Activated naive CD8-positive, alpha-beta T cell treated with anti-CD3 and anti-CD28 coated beads, Interleukin-2, amount 10 ng/mL, durations not matched to agents 7 days and 5 days (primary cell): ENCODE results near the gene ANKRA2. TPM values are rescaled to one million over a fixed set of nuclear protein-coding genes. Genes with fewer than 3 reads are reported as not detected.

Source experiments
- ATAC-seq: fragments of 150-1000 bp; cut with Tn5 transposase; one replicate; pipeline ENCODE4 v1.10.0; 2021; ENCODE audit warnings: low read depth, moderate library complexity
- POLR2A ChIA-PET: fragments of 350-600 bp; sonication (Branson Sonifier 250); formaldehyde crosslinking; loops from one replicate; lab custom pipeline; 2021; ENCODE audit warnings: antibody characterized with exemption; lab: Charles Lee
- DNase-seq: peaks from one replicate; pipeline ENCODE4 v3.0.0; 2021
- H3K27ac Mint-ChIP-seq: one replicate; pipeline ENCODE4 v1.8.0; 2022; ENCODE audit warnings: mild to moderate bottlenecking, mixed read lengths
- H3K27me3 Mint-ChIP-seq: one replicate; pipeline ENCODE4 v1.8.0; 2022; ENCODE audit warnings: mild to moderate bottlenecking, moderate library complexity, mixed read lengths
- H3K36me3 Mint-ChIP-seq: one replicate; pipeline ENCODE4 v1.8.0; 2021; ENCODE audit warnings: mild to moderate bottlenecking, mixed read lengths
- H3K4me1 Mint-ChIP-seq: one replicate; pipeline ENCODE4 v1.8.0; 2021; ENCODE audit warnings: mixed read lengths
- H3K4me3 Mint-ChIP-seq: one replicate; pipeline ENCODE4 v1.8.0; 2022; ENCODE audit warnings: mild to moderate bottlenecking, moderate library complexity, mixed read lengths
- H3K9me3 Mint-ChIP-seq: one replicate; pipeline ENCODE4 v1.8.0; 2021; ENCODE audit warnings: mixed read lengths
- total RNA-seq, 2 experiments: library from RNA; stranded (reverse); gene quantifications; one replicate each; pipeline ENCODE4 v1.2.3, GENCODE V29; 2021

ANKRA2 gene
- total RNA-seq, 2 experiments from 2014 or later, result 32.9 to 33.0 TPM

DNA sequence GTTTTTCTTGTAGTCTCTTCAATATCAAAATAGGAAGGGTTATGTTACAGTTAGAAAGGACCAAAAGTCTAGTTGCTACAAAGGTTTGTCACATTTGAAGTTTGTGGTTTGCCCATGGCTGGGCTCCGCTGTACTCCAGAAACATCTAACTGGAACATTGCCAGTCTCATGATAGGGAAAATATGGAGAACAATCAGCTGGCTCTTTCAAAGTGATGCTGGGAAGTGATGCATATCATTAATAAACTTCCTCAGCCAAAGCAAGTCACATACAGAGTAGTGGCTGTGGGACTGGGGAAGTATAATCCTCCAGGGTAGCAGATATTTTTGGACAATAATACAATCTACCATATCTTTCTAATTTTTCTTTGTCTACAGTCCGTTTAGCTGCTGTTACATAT lies 58.4 kb downstream of the ANKRA2 start:
- Mint-ChIP-seq H3K4me3 (no peak overlapping the region), H3K4me1 (peaks cover 6% of the 10 kb centered on the region), H3K36me3 (peaks cover 9% of the 10 kb centered on the region), H3K27ac (no peak overlapping the region), H3K9me3 (no peaks in the 10 kb centered on the region), H3K27me3 (no peaks in the 10 kb centered on the region)
- ATAC-seq (no peak), DNase-seq (no peak)
- POLR2A ChIA-PET, result no interaction called here

DNA sequence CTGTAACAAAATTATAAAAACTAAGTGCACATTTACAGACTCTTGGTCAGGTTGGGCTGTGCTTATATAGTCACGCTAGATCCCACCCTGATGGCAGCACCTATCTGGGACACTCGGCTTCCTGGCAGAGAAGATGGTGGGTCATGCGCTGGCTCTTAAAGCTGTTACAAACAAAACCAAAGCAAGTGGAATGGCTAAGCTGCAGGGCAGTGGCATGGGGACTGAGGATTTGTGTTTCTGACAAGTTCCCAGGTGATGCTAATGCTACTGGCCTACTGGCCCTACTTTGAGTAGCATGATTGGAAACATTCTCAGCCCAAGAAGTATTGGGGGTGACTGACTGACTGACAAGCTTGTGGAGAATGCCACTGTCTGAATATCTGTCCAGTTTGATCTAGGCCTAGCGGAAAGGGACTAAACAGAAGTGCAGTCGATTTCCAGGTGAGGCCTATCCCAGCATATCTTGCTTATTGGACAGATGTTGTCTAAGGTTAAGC lies 58.9 kb downstream of the ANKRA2 start:
- POLR2A ChIA-PET, result no interaction called here
- no peak overlapping the region for H3K27ac Mint-ChIP-seq
- no peak overlapping the region for H3K4me3 Mint-ChIP-seq
- ATAC-seq (no peak), DNase-seq (no peak)
- H3K4me1 Mint-ChIP-seq, result peaks cover 6% of the 10 kb centered on the region
- H3K9me3 Mint-ChIP-seq, result no peaks in the 10 kb centered on the region
- H3K27me3 Mint-ChIP-seq, result no peaks in the 10 kb centered on the region
- H3K36me3 Mint-ChIP-seq, result peaks cover 10% of the 10 kb centered on the region

Other genes starting within 250 kb of the ANKRA2 start
- gene FOXD1, start 116.9 kb downstream of the ANKRA2 start, total RNA-seq, result under 1 TPM in 1 of 2 experiments, not detected in 1; 0.14 TPM
- gene BTF3, start 67.2 kb downstream of the ANKRA2 start, total RNA-seq, result 100 to 1,000 TPM; 658 to 664 TPM
- gene UTP15, start 104 bp upstream of the ANKRA2 start, total RNA-seq, result 10 to 100 TPM; 21.6 to 22.4 TPM
- under 1 TPM in 1 of 2 experiments, not detected in 1; 0.14 TPM for gene ARHGEF28, start 60.6 kb upstream of the ANKRA2 start, total RNA-seq